K562 (cell line): Measurements from ENCODE around the gene PTPRF. TPM values are rescaled to one million over a fixed set of nuclear protein-coding genes. Genes with fewer than 3 reads are reported as not detected.

ENCODE experiments used
- CUX1 ChIP-seq: fragments of 200-800 bp; sonication (Bioruptor generic); IDR thresholded peaks from 2 replicates; pipeline ENCODE4 v1.6.1; 2016; ENCODE audit warnings: missing genetic modification characterization, missing compliant biosample characterization
- FOSL1 ChIP-seq: fragments of 200-800 bp; sonication (Bioruptor generic); conservative IDR thresholded peaks from 2 replicates; pipeline ENCODE4 v1.6.1; 2016; ENCODE audit warnings: missing genetic modification characterization, missing compliant biosample characterization
- ZNF143 ChIP-seq: sonication (generic); formaldehyde crosslinking; IDR thresholded peaks from 2 replicates; pipeline ENCODE4 v1.9.0; 2022; ENCODE audit warnings: mild to moderate bottlenecking, missing genetic modification reagents
- ZNF175 ChIP-seq: fragments of 200-800 bp; sonication (Bioruptor generic); IDR thresholded peaks from 2 replicates; pipeline ENCODE4 v1.6.1; 2016; ENCODE audit warnings: low read depth, mild to moderate bottlenecking, missing genetic modification characterization, missing compliant biosample characterization
- polyA plus RNA-seq, 8 experiments: library from polyadenylated mRNA; depleted of rRNA in 4 of 8; stranded (reverse) in 5 of 8; unstranded in 3 of 8; fragments of >200 nt; fragmentation: Nextera tagmentation in 2 of 8; fragmentation: Illumina TruSeq in 1 of 8; extraction: Ambion mirVana in 2 of 8; extraction: Trizol in 1 of 8; gene quantifications; 2 replicates each; pipeline versions ENCODE4 v1.2.1 to v1.2.3, GENCODE V29; 2011 to 2014; ENCODE audit warnings: inconsistent platforms in 1 of 8, missing spikeins in 1 of 8
- total RNA-seq, 7 experiments: library from RNA; depleted of rRNA in 6 of 7; stranded (reverse); fragments of >200 nt in 6 of 7; fragmentation: Illumina TruSeq in 2 of 7; extraction: Trizol in 2 of 7; gene quantifications; 2 replicates each; pipeline versions ENCODE4 v1.2.1 to v1.2.3, GENCODE V29; 2011 to 2021; ENCODE audit warnings: low replicate concordance in 1 of 7
- TF ChIP-seq, protein P1 (sequence below): fragments of 450-650 bp; formaldehyde crosslinking; IDR thresholded peaks from 2 replicates; pipeline ENCODE4 v1.4.0; 2020; ENCODE audit warnings: mild to moderate bottlenecking, mixed read lengths

PTPRF gene
- total and polyA plus RNA-seq, 9 of the 15 experiments (the other 6 are each of a cell fraction or from before 2014, with no cell fraction given), result 0.13 to 4.3 (median 1.1) TPM

- TF ChIP-seq CUX1 (CRISPR knock-in tag), result no peak
- TF ChIP-seq ZNF175, result no peak
- TF ChIP-seq FOSL1 (tag), result no peak
- no peak for TF ChIP-seq ZNF143
- TF ChIP-seq, protein P1, sequence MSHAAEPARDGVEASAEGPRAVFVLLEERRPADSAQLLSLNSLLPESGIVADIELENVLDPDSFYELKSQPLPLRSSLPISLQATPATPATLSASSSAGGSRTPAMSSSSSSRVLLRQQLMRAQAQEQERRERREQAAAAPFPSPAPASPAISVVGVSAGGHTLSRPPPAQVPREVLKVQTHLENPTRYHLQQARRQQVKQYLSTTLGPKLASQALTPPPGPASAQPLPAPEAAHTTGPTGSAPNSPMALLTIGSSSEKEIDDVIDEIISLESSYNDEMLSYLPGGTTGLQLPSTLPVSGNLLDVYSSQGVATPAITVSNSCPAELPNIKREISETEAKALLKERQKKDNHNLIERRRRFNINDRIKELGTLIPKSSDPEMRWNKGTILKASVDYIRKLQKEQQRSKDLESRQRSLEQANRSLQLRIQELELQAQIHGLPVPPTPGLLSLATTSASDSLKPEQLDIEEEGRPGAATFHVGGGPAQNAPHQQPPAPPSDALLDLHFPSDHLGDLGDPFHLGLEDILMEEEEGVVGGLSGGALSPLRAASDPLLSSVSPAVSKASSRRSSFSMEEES (CRISPR knock-in tag), result no peak
These were observed 2.0 kb downstream of the PTPRF start (continued) for GRCh38 chr1:43532716-43533115.
